HFFc6 (cell line): ENCODE measurements around the gene CTCFL. TPM values are rescaled to one million over a fixed set of nuclear protein-coding genes. Genes with fewer than 3 reads are reported as not detected.
A peak's percentile ranks its signal among the peaks of the same experiment; 100 is the strongest.

Experiments used
- DNase-seq: peaks from one replicate; pipeline ENCODE4 v3.0.0-alpha.2; 2018
- H3K27ac Mint-ChIP-seq: 2 replicates; pipeline ENCODE4 v1.8.0; 2020; ENCODE audit warnings: mild to moderate bottlenecking, mixed read lengths
- H3K27me3 Mint-ChIP-seq: 2 replicates; pipeline ENCODE4 v1.8.0; 2021; ENCODE audit warnings: mild to moderate bottlenecking, moderate library complexity, mixed read lengths; ENCODE audit not compliant: insufficient read depth
- H3K36me3 Mint-ChIP-seq: 2 replicates; pipeline ENCODE4 v1.8.0; 2021; ENCODE audit warnings: low read depth, mixed read lengths
- H3K4me1 Mint-ChIP-seq: 2 replicates; pipeline ENCODE4 v1.8.0; 2020; ENCODE audit warnings: low read depth, mixed read lengths
- H3K4me3 Mint-ChIP-seq: 2 replicates; pipeline ENCODE4 v1.8.0; 2020; ENCODE audit warnings: mild to moderate bottlenecking, moderate library complexity, mixed read lengths
- H3K9me3 Mint-ChIP-seq: 2 replicates; pipeline ENCODE4 v1.8.0; 2020; ENCODE audit warnings: mild to moderate bottlenecking, mixed read lengths
- total RNA-seq, 6 experiments: library from RNA; stranded (reverse); fragmentation: NEBNext Ultra II Directional; extraction: Animal tissue kit (Norgen Biotek cat#: 25700); gene quantifications; 2 replicates in 1 of 6; 3 replicates in 5 of 6; pipeline ENCODE4 v1.2.3, GENCODE V29; 2021
- TF ChIP-seq, protein P1 (sequence below): fragments of 200-600 bp; sonication (generic); IDR thresholded peaks from 2 replicates; pipeline ENCODE4 v1.5.0; 2021; ENCODE audit warnings: antibody characterized with exemption, mild to moderate bottlenecking

The CTCFL gene
- total RNA-seq, 6 experiments from 2014 or later: not detected

DNA sequence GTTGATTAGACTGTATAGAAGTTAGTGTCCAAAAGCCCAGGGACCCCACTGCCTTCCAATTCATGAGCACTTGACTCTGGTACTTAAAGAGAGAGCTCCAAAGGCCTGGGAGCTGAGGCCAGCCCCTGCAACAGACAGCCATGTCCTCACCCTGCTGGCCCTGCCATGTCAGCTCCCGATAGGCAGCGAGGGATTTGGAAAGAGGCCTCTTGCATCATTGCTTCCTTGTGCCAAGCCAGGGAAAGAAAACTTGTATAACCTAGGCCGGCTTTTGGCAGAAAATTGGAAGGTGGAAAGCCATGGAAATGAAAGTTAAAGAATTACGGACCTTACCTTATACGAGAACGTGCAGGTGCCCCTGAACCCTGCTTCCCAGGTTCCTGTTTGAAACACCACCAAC is 27.5 kb upstream of the CTCFL start:
- no peaks in the 10 kb centered on the region for H3K36me3 Mint-ChIP-seq

DNA sequence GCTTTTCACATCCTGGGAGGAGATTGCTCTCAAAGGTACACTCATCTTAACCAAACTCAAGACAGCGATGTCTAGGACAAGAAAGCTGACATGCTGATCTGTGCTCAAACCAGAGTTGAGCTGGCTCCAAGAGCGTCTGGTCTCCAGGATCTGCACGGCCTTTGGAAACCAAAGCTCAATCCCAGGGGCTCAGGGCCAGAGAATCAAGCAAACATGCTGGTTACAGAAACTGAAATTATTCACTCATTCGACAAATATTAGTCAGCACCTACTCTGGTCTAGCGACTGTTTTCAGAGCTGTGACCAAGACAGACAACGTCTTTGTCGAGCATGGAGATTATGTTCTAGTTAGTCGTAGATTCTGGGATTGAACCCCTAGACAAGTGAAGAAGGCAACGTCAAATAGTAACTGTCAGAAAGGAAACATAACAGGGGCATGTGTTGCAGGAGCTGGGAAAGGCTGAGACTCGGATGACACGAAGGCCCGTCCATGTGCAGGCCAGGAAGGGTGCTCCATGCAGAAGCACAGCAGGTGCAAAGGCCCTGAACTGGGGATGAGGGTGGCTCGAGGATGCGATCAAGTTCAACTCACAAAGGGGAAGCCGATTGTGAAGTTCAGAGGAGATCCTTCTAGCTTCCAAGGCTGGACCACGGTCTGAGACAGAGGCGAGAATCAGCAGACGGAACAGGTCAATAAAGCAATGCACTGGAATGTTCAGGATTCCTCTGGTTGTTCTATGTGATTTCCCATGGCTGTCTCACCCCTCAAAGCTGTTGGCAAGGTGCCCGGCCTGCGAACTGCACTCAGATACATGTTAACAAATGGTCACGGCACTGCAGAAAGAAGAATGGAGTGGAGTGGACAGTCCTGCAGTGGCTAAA is 23.5 kb upstream of the CTCFL start:
- no peak overlapping the region for H3K27ac Mint-ChIP-seq
- no peaks in the 10 kb centered on the region for H3K4me1 Mint-ChIP-seq
- TF ChIP-seq, protein P1, sequence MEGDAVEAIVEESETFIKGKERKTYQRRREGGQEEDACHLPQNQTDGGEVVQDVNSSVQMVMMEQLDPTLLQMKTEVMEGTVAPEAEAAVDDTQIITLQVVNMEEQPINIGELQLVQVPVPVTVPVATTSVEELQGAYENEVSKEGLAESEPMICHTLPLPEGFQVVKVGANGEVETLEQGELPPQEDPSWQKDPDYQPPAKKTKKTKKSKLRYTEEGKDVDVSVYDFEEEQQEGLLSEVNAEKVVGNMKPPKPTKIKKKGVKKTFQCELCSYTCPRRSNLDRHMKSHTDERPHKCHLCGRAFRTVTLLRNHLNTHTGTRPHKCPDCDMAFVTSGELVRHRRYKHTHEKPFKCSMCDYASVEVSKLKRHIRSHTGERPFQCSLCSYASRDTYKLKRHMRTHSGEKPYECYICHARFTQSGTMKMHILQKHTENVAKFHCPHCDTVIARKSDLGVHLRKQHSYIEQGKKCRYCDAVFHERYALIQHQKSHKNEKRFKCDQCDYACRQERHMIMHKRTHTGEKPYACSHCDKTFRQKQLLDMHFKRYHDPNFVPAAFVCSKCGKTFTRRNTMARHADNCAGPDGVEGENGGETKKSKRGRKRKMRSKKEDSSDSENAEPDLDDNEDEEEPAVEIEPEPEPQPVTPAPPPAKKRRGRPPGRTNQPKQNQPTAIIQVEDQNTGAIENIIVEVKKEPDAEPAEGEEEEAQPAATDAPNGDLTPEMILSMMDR: no peak
- no peaks in the 10 kb centered on the region for H3K36me3 Mint-ChIP-seq
- H3K27me3 Mint-ChIP-seq: peaks cover 59% of the 10 kb centered on the region
- H3K9me3 Mint-ChIP-seq: no peaks in the 10 kb centered on the region
- no peak overlapping the region for H3K4me3 Mint-ChIP-seq
- DNase-seq: no peak

More for the DNA sequence above, 27.5 kb upstream of the CTCFL start:
- TF ChIP-seq, protein P1: no peak
- Mint-ChIP-seq H3K4me1 (no peaks in the 10 kb centered on the region), H3K27ac (no peak overlapping the region), H3K4me3 (no peak overlapping the region), H3K9me3 (peaks cover 4% of the 10 kb centered on the region; the same call in 1 of the 2 replicates), H3K27me3 (peaks cover 46% of the 10 kb centered on the region)
- DNase-seq: no peak

DNA sequence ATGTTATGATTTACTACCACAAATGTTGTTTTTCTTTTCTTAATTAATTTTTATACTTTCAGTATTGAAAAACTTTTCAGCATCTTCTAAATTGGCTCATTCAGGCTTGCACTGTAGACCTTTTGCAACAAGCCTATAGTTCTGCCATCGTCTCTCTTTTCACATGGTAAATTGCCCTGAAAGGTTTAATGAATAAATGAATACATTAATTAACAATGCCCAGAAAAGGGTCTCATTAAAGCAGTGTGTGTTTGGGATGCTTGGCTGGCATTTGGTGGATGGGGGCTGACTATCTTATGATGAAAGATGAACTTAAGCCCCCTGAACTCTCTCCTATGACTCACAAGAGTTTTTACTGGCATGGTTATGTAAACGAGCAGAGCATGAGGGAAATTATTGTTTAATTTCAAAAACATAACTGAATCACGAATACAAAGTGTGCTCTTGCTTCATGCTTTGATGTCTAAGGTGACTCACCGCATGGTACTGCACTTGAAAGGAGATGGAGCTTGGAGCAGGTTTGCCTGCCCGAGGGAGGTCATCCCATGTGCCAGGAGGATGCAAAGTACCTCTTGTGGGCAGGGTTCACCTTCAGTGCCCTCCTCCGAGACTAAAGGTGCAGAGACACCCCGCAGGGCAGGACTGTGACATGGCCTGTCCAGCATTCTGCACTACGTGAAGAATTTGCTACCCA is 22.2 kb upstream of the CTCFL start:
- no peaks in the 10 kb centered on the region for H3K36me3 Mint-ChIP-seq
- no peak overlapping the region for H3K4me3 Mint-ChIP-seq
- H3K4me1 Mint-ChIP-seq: no peaks in the 10 kb centered on the region
- H3K27ac Mint-ChIP-seq: no peak overlapping the region
- no peak for DNase-seq
- peaks cover 52% of the 10 kb centered on the region for H3K27me3 Mint-ChIP-seq
- TF ChIP-seq, protein P1: no peak
- H3K9me3 Mint-ChIP-seq: no peaks in the 10 kb centered on the region

DNA sequence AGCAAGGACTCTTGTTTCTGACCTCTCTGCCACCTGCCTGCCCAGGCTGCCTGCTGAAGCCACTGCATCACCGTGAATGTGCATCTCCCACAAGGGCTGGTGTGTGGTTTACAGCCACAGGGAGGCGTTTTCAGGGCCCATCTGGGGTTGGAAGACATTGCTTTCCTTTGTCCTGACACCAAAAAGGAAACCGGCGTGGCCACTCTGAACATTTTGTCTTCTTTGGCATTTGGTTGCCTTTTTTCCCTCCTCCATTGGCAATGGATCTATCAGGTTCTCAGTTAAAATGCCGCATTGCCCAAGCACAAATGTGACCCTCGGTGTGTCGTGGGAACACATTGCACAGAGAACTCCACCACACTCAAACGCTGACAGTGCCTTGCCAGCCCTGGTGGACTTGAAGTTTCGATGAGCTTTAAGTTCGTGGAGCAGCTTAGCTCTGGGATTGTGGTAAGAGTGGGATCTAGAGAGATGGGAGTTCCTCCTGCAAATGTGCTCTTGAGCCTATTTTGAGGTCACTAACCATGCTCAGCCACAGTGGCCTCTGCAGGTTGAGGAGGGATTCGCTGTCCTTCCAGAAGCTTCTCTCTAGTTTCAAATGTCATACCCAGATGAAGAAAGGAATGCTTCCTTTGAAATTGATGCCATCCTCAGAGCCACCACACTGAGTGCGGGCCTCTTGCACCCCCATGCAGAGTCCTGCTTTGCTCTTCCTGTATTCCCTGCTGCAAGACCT is 21.2 kb upstream of the CTCFL start:
- no peak overlapping the region for H3K4me3 Mint-ChIP-seq
- TF ChIP-seq, protein P1: 0 out of 2 replicates have a peak, but pooled peaks have one; percentile 3
- H3K36me3 Mint-ChIP-seq: no peaks in the 10 kb centered on the region
- peaks cover 49% of the 10 kb centered on the region for H3K27me3 Mint-ChIP-seq
- H3K9me3 Mint-ChIP-seq: no peaks in the 10 kb centered on the region
- DNase-seq: no peak
- no peak overlapping the region for H3K27ac Mint-ChIP-seq
- no peaks in the 10 kb centered on the region for H3K4me1 Mint-ChIP-seq

DNA sequence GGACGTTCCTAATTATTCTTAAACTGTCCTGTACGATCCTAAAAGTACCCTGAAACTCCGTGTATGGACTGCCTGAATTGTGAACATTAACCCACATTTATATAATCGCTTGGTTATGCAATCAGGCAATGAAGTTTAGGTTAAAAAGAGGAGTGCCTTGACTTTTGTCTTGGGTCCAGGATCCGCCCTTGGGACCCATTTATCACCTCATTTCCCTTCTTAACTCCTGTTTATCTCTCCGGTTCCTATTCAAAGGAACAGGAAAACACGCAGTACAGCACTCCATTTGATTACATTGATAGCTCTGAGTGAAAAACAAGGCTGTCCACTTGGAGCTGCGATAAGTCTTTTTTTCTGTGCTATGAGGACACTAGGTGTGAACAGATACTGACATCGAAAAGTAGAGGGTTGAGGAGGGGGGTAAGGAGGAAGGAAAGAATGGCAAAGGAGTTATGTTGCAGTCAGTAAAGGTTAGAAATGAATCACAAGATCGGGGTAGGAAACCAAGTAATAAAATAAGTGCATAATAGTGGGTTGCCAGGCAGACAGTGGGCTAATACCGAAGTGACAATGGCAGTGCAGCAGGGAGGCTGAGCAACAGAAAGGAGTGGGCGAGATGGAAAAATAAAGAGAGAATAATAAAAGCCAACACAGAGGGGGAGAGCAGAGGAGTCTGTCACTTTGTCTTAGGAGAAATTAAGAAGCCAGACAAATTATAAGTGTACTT is 20.1 kb upstream of the CTCFL start:
- TF ChIP-seq, protein P1: no peak
- no peak overlapping the region for H3K4me3 Mint-ChIP-seq
- no peaks in the 10 kb centered on the region for H3K9me3 Mint-ChIP-seq
- H3K4me1 Mint-ChIP-seq: no peaks in the 10 kb centered on the region
- peaks cover 45% of the 10 kb centered on the region for H3K27me3 Mint-ChIP-seq
- no peak for DNase-seq
- H3K27ac Mint-ChIP-seq: no peak overlapping the region
- no peaks in the 10 kb centered on the region for H3K36me3 Mint-ChIP-seq
